ENCODE measurements around the gene CHMP1A. TPM values are rescaled to one million over a fixed set of nuclear protein-coding genes. Genes with fewer than 3 reads are reported as not detected.

The CHMP1A gene
- total and polyA plus RNA-seq, 4 donors, result 45.5 to 112 (median 73.9) TPM

GRCh38 chr16:89624777-89625761, 32.4 kb downstream of the CHMP1A start:
- H3K36me3 ChIP-seq (ENCODE audit: control insufficient read depth in 1 of 2, insufficient read depth in 2 of 2, low read length in 1 of 2), result no peaks in the 10 kb centered on the region
- ATAC-seq (ENCODE audit: low FRiP score), result no peak
- H3K4me3 ChIP-seq (ENCODE audit: low read length in 2 of 2), result no peak overlapping the region
- WGBS, 2 donors, result 28 to 33% methylated on average over 21 of the region's 21 CpGs
- H3K9me3 ChIP-seq (ENCODE audit: control insufficient read depth, low read length), result no peaks in the 10 kb centered on the region
- DNase-seq, result no peak
- H3K27me3 ChIP-seq (ENCODE audit: control insufficient read depth in 1 of 2, insufficient read depth in 2 of 2, low read length in 1 of 2), result no peaks in the 10 kb centered on the region
- no peak overlapping the region for H3K27ac ChIP-seq (ENCODE audit: low read depth in 1 of 2, low read length in 2 of 2)
- no peaks in the 10 kb centered on the region for H3K4me1 ChIP-seq (ENCODE audit: control insufficient read depth in 1 of 2, insufficient read depth in 2 of 2, low read length in 2 of 2)
- intact Hi-C loops (cut with DNase I), result no loop called here

GRCh38 chr16:89623511-89624261, 33.8 kb downstream of the CHMP1A start:
- 18 to 21% methylated on average over 28 of the region's 28 CpGs for WGBS, 2 donors
- intact Hi-C loops (cut with DNase I), result no loop called here
- no peak overlapping the region for H3K27ac ChIP-seq (ENCODE audit: low read depth in 1 of 2, low read length in 2 of 2)
- H3K4me1 ChIP-seq (ENCODE audit: control insufficient read depth in 1 of 2, insufficient read depth in 2 of 2, low read length in 2 of 2), result no peaks in the 10 kb centered on the region
- H3K27me3 ChIP-seq (ENCODE audit: control insufficient read depth in 1 of 2, insufficient read depth in 2 of 2, low read length in 1 of 2), result no peaks in the 10 kb centered on the region
- H3K9me3 ChIP-seq (ENCODE audit: control insufficient read depth, low read length), result no peaks in the 10 kb centered on the region
- DNase-seq (no peak), ATAC-seq (ENCODE audit: low FRiP score) (no peak)
- H3K4me3 ChIP-seq (ENCODE audit: low read length in 2 of 2), result no peak overlapping the region
- no peaks in the 10 kb centered on the region for H3K36me3 ChIP-seq (ENCODE audit: control insufficient read depth in 1 of 2, insufficient read depth in 2 of 2, low read length in 1 of 2)

GRCh38 chr16:89621698-89622409, 35.7 kb downstream of the CHMP1A start:
- Histone ChIP-seq H3K4me1 (ENCODE audit: control insufficient read depth in 1 of 2, insufficient read depth in 2 of 2, low read length in 2 of 2) (no peaks in the 10 kb centered on the region), H3K36me3 (ENCODE audit: control insufficient read depth in 1 of 2, insufficient read depth in 2 of 2, low read length in 1 of 2) (no peaks in the 10 kb centered on the region), H3K4me3 (ENCODE audit: low read length in 2 of 2) (no peak overlapping the region), H3K27ac (ENCODE audit: low read depth in 1 of 2, low read length in 2 of 2) (no peak overlapping the region), H3K9me3 (ENCODE audit: control insufficient read depth, low read length) (no peaks in the 10 kb centered on the region), H3K27me3 (ENCODE audit: control insufficient read depth in 1 of 2, insufficient read depth in 2 of 2, low read length in 1 of 2) (no peaks in the 10 kb centered on the region)
- DNase-seq (no peak), ATAC-seq (ENCODE audit: low FRiP score) (peak; percentile 9)
- intact Hi-C loops (cut with DNase I), result no loop called here
- 73 to 74% methylated on average over 32 of the region's 32 CpGs for WGBS, 2 donors

- no peaks in the 10 kb centered on the region for H3K4me1 ChIP-seq (ENCODE audit: control insufficient read depth in 1 of 2, insufficient read depth in 2 of 2, low read length in 2 of 2)
- DNase-seq, result no peak
- 79 to 85% methylated on average over 18 of the region's 18 CpGs for WGBS, 2 donors
- ATAC-seq (ENCODE audit: low FRiP score), result no peak
- intact Hi-C loops (cut with DNase I), result no loop called here
- H3K9me3 ChIP-seq (ENCODE audit: control insufficient read depth, low read length), result no peaks in the 10 kb centered on the region
- H3K4me3 ChIP-seq (ENCODE audit: low read length in 2 of 2), result no peak overlapping the region
- H3K36me3 ChIP-seq (ENCODE audit: control insufficient read depth in 1 of 2, insufficient read depth in 2 of 2, low read length in 1 of 2), result no peaks in the 10 kb centered on the region
- no peaks in the 10 kb centered on the region for H3K27me3 ChIP-seq (ENCODE audit: control insufficient read depth in 1 of 2, insufficient read depth in 2 of 2, low read length in 1 of 2)
- no peak overlapping the region for H3K27ac ChIP-seq (ENCODE audit: low read depth in 1 of 2, low read length in 2 of 2)
Measured at GRCh38 chr16:89621136-89621697, 36.3 kb downstream of the CHMP1A start.

- no peaks in the 10 kb centered on the region for H3K4me1 ChIP-seq (ENCODE audit: control insufficient read depth in 1 of 2, insufficient read depth in 2 of 2, low read length in 2 of 2)
- no peak overlapping the region for H3K4me3 ChIP-seq (ENCODE audit: low read length in 2 of 2)
- intact Hi-C loops (cut with DNase I), result no loop called here
- DNase-seq (no peak), ATAC-seq (ENCODE audit: low FRiP score) (no peak)
- H3K36me3 ChIP-seq (ENCODE audit: control insufficient read depth in 1 of 2, insufficient read depth in 2 of 2, low read length in 1 of 2), result no peaks in the 10 kb centered on the region
- H3K9me3 ChIP-seq (ENCODE audit: control insufficient read depth, low read length), result no peaks in the 10 kb centered on the region
- H3K27ac ChIP-seq (ENCODE audit: low read depth in 1 of 2, low read length in 2 of 2), result no peak overlapping the region
- 54 to 59% methylated on average over 16 of the region's 16 CpGs for WGBS, 2 donors
- no peaks in the 10 kb centered on the region for H3K27me3 ChIP-seq (ENCODE audit: control insufficient read depth in 1 of 2, insufficient read depth in 2 of 2, low read length in 1 of 2)
Measured at GRCh38 chr16:89620406-89620841, 37.1 kb downstream of the CHMP1A start.

- intact Hi-C loops (cut with DNase I), result no loop called here
- no peak for DNase-seq
- Histone ChIP-seq H3K4me1 (ENCODE audit: control insufficient read depth in 1 of 2, insufficient read depth in 2 of 2, low read length in 2 of 2) (no peaks in the 10 kb centered on the region), H3K9me3 (ENCODE audit: control insufficient read depth, low read length) (no peaks in the 10 kb centered on the region), H3K27me3 (ENCODE audit: control insufficient read depth in 1 of 2, insufficient read depth in 2 of 2, low read length in 1 of 2) (no peaks in the 10 kb centered on the region), H3K4me3 (ENCODE audit: low read length in 2 of 2) (no peak overlapping the region), H3K27ac (ENCODE audit: low read depth in 1 of 2, low read length in 2 of 2) (no peak overlapping the region), H3K36me3 (ENCODE audit: control insufficient read depth in 1 of 2, insufficient read depth in 2 of 2, low read length in 1 of 2) (no peaks in the 10 kb centered on the region)
- no peak for ATAC-seq (ENCODE audit: low FRiP score)
- WGBS, 2 donors, result 17 to 20% methylated on average over 12 of the region's 12 CpGs
Measured at GRCh38 chr16:89619840-89620239, 37.7 kb downstream of the CHMP1A start.

- intact Hi-C loops (cut with DNase I), result no loop called here
- no peaks in the 10 kb centered on the region for H3K4me1 ChIP-seq (ENCODE audit: control insufficient read depth in 1 of 2, insufficient read depth in 2 of 2, low read length in 2 of 2)
- H3K27me3 ChIP-seq (ENCODE audit: control insufficient read depth in 1 of 2, insufficient read depth in 2 of 2, low read length in 1 of 2), result no peaks in the 10 kb centered on the region
- H3K4me3 ChIP-seq (ENCODE audit: low read length in 2 of 2), result no peak overlapping the region
- WGBS, 2 donors, result 48 to 49% methylated on average over 16 of the region's 16 CpGs
- H3K9me3 ChIP-seq (ENCODE audit: control insufficient read depth, low read length), result no peaks in the 10 kb centered on the region
- H3K36me3 ChIP-seq (ENCODE audit: control insufficient read depth in 1 of 2, insufficient read depth in 2 of 2, low read length in 1 of 2), result no peaks in the 10 kb centered on the region
- no peak overlapping the region for H3K27ac ChIP-seq (ENCODE audit: low read depth in 1 of 2, low read length in 2 of 2)
- ATAC-seq (ENCODE audit: low FRiP score), result no peak
- DNase-seq, result no peak
Measured at GRCh38 chr16:89618109-89618998, 39.2 kb downstream of the CHMP1A start.
